Astrocyte of the hippocampus (primary cell): ENCODE results near the gene CRACR2B.

Source experiments
- DNase-seq: peaks from one replicate; pipeline ENCODE4 v3.0.0; 2011; ENCODE audit warnings: low read depth, low spot score

The CRACR2B gene

DNA sequence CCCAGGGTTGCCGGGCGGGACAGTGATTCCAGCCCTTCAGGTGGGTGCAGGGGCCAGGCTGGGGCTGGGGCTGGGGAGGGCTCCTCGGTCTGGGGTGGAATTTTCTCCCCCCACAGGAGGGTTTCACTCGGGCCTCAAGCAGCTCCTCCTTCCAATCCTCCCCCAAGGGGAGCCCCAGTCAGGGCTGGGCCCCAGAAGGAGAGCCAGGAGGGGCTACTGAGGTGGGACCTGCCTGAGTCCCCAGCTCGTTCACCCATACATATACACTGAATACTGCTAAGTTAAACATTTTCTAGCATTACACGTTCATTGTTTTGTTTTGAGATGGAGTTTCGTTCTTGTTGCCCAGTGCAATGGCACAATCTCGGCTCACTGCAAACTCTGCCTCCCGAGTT, 1.5 kb upstream of the CRACR2B start:
- no peak for DNase-seq

DNA sequence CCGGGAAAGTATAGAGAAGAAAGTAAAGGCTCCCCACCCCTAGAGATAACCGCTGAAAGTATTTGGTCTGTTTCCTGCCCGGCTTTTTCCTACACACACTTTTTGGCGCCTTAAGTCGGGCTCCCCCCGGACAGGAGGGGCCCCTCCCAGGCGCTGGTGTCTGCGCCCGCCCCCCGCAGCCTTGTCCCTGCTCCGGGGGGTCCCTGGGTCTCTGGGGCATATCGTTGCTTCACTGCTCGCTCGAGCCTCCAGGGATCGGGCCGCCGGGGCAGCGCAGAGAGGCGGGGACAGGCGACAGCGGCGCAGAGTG, 928 bp upstream of the CRACR2B start:
- no peak for DNase-seq

- no peak for DNase-seq
Measured at GRCh38 chr11:827146-827896, 398 bp upstream of the CRACR2B start.

- DNase-seq: peak; percentile 28
Measured at GRCh38 chr11:828506-829175, 922 bp downstream of the CRACR2B start.

GRCh38 chr11:829176-829846, 1.6 kb downstream of the CRACR2B start:
- peak; percentile 76 for DNase-seq

DNA sequence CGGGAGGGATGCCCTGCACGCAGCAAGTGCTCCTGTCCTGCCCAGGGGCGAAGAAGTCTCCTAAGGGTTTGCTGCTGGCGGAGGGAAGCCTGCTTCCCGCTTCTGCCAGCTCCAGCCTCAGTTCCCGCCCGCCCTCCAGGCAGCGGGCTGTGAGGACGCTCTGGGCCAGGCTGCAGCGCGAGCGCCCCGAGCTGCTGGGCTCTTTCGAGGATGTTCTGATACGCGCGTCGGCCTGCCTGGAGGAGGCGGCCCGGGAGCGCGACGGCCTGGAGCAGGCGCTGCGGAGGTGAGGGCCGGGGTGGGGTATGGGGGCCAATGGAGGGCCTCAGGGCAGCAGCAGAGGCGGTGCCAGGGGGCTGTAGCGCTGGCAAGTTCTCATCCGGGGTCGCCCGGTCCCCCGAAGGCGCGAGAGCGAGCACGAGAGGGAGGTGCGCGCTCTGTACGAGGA, 2.2 kb downstream of the CRACR2B start:
- DNase-seq: no peak

DNA sequence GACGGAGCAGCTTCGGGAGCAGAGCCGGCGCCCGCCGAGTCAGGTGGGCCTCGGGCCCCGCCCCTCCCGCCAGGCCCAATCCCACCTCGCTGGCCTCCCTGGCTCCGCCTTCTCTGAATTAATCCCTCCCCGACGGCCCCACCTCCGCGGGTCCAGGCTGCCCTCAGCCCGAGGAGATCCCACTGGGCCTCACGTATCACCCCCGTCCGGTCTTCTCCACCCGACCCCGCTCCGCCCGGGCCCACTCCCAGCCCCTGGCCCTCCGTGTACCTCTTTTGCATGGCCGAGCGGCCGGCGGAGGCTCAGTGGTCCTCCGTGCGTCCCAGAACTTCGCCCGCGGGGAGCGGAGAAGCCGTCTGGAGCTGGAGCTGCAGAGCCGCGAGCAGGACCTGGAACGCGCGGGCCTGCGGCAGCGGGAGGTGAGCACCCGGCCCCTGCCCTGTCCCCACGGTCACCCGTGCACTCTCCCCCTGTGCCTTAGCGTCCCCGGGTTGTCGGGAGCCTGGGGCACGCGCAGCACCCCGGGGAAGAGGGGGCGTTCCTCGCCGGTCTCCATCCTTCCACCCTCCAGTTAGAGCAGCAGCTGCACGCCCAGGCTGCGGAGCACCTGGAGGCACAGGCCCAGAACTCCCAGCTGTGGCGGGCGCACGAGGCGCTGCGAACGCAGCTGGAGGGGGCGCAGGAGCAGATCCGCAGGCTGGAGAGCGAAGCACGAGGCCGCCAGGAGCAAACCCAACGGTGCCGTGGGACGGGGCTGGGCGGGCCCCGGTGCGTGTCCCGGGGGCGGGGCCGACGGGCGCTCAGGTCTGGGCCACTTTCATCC, 2.8 kb downstream of the CRACR2B start:
- peak; percentile 91 for DNase-seq

GRCh38 chr11:831118-831864, 3.6 kb downstream of the CRACR2B start:
- peak; percentile 83 for DNase-seq

DNA sequence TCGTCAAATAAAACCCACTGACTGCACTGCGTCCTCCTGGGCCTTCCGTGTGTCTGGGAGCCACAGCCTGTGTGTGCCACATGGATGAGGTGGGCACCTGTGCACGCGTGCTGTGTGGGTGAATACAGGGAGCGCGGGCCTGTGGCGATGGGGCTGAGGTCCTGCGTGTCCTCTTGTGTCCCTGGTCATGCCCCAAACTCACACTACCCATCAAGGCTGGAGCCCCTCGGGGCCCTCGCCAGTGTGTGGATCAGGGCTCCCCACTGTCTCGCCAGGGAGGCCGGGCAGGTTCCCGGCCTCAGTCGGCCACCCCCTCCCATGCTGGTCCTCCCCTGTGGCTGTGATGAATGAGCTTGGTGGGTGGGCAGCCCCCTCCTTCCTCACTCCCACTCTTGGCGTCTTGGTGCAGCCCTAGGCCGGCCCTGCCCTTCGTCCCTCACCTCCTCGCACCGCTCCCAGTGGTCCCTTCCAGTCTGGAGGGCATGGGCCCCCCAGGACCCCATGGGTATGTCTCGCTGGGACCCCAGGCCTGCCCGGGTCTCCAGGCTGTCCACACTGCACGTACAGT, 4.3 kb downstream of the CRACR2B start:
- no peak for DNase-seq

DNA sequence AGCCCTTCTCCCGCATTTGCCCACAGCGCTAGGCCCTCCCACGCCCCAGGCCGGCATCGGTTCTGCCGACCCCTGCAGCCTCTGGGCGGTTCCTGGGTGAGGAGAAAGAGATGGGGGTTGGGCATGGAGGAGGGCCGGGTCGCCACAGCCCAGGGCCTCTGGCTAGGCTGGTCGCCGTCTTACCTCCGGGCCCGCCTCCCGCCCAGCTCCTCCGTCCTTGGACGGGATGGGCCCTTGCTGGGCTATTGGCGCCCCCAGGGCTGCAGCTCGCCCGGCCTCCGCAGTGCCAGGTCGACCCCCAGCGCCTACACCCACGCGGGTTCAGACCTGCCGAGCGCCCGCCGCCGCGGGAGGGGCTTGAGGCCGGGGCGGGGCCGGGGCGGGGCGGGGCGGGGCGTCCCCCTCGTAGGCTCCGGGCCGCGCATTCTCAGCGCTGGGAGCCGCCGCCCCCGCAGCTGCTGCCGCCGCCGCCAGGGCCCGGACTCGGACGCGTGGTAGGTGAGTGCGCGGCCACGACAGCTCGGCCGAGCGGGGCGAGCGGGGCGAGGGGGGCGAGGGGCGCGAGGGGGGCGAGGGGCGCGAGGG, 4.9 kb downstream of the CRACR2B start, which contains the start of gene CD151:
Gene CD151, plus strand, starts transcription at position 424 of the 585 bp plus-strand sequence. CDS start 3,118 bp downstream, outside the sequence.
- peak; percentile 86 for DNase-seq

GRCh38 chr11:833114-833791, 5.5 kb downstream of the CRACR2B start:
- DNase-seq: peak; percentile 78

DNA sequence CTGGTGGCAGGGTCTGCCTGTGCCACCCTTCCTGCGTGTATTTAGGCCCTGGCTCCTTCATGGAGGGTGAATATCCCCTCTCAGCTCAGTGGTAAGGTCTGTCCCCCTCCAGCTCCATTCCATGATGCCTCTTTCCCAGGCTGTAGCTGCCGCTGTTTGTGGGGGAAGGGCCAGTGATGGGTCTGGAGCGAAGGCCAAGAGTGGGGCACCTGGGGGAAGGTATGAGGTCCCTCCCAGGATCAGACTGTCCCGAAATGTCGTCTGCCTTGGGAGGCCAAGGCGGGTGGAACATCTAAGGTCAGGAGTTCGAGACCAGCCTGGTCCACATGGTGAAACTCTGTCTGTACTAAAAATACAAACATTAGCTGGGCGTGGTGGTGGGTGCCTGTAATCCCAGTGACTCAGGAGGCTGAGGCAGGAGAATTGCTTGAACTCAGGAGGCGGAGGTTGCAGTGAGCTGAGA, 6.2 kb downstream of the CRACR2B start:
- DNase-seq: peak; percentile 40

GRCh38 chr11:834371-835316, 6.9 kb downstream of the CRACR2B start:
- peak; percentile 95 for DNase-seq

DNA sequence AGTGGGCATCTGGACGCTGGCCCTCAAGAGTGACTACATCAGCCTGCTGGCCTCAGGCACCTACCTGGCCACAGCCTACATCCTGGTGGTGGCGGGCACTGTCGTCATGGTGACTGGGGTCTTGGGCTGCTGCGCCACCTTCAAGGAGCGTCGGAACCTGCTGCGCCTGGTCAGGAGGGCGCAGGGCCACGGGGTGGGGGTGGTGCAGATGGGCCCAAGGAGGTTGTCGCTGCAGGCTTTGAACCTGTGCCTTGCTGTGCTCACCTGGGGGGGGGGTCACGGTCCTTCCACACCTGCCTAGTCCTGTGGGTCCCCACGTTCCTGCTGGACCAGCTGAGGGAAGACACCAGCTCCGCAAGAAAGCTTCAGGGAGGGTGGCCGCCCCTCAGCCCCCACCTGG, 8.6 kb downstream of the CRACR2B start:
- no peak for DNase-seq

DNA sequence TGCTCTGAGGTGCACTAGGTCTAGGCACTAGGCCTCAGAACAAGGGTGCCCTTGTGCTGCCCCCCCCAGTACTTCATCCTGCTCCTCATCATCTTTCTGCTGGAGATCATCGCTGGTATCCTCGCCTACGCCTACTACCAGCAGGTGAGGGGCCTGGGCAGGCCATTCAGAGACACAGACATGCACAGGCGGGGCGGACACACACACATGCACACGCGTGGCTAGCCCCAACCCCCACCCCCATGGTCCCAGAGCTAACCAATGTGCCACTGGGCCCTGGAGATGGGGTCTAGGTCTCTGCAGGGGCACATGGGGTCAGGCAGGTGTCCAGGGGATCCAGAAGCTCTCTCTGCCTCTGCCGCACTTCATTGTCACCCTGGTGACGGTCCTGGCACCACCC, 9.0 kb downstream of the CRACR2B start:
- DNase-seq: no peak

- DNase-seq: no peak
Measured at GRCh38 chr11:837189-837989, 9.7 kb downstream of the CRACR2B start.

DNA sequence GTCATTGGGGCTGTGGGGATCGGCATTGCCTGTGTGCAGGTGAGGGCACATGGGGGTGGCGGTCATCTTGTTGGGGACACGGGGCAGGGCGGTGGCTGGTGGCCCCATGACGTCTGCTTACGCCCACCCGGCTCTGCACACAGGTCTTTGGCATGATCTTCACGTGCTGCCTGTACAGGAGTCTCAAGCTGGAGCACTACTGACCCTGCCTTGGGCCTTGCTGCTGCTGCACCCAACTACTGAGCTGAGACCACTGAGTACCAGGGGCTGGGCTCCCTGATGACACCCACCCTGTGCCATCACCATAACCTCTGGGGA, 10.2 kb downstream of the CRACR2B start:
- DNase-seq: no peak
